HG03460 (cell line): ENCODE results near the gene LIG3.
"Not testable (repeated sequence)": the region's sequence is repeated elsewhere in the genome, so short reads cannot be mapped to it uniquely, and the experiment has no call there.

Experiments used
- ATAC-seq: cut with Tn5 transposase; IDR thresholded peaks from one replicate; pipeline ENCODE4 v1.9.1; 2021; ENCODE audit not compliant: unreplicated experiment

Gene LIG3

DNA sequence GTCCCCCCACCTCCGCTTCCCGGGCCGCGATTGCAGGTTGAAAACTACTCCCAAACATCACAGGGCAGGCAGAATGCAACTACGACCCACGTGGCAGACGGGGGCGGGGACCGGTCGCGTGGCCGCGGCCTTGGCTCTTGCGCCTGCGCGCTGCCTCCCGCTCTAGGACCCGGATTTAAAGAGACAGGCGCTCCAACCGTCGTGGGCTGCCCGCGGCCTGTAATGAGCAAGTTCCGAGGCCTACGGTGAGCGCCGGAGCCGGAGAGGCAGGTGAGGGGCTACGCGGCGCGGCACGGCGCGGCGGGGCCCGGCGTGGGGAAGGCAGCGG is at the start of gene LIG3:
TSS of gene LIG3 (plus strand) at position 160 of the 328 bp plus-strand sequence. CDS start 2,494 bp downstream, outside the sequence.
- peak; percentile 79 for ATAC-seq

DNA sequence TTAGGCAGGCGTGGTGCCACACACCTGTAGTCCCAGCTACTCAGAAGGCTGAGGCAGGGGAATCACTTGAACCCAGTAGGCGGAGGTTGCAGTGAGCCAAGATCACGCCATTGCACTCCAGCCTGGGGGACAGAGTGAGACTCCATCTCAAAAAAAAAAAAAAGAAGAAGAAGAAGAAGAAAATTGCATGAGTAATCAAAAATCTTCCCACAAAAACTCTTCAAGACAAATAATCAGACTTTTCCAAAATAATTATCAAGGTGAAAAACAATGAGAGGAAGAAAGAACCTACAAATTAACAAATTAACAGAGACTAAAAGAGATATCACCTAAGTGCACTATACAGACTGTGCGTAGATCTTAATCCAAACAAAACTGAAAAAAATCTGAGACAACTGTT is 29.5 kb upstream of the LIG3 start:
- ATAC-seq: not testable (repeated sequence)

DNA sequence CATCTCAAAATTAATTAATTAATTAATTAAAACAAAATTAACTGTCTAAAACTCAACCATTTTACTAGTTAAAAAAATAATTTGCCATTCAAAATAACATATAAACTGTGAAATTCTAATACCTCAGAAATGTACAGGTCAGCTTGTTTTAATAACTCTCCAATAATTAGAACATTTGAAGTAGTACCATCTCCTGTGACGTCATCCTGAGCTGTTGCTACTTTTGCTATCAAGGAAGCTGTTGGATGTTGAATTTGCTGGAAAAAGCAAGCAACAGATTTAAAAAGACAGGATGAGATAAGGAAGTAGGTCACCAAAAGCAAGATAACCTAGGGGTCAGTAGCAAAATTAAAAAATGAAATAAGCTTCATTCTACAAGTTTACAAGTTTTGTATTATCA is 21.9 kb upstream of the LIG3 start:
- no peak for ATAC-seq

DNA sequence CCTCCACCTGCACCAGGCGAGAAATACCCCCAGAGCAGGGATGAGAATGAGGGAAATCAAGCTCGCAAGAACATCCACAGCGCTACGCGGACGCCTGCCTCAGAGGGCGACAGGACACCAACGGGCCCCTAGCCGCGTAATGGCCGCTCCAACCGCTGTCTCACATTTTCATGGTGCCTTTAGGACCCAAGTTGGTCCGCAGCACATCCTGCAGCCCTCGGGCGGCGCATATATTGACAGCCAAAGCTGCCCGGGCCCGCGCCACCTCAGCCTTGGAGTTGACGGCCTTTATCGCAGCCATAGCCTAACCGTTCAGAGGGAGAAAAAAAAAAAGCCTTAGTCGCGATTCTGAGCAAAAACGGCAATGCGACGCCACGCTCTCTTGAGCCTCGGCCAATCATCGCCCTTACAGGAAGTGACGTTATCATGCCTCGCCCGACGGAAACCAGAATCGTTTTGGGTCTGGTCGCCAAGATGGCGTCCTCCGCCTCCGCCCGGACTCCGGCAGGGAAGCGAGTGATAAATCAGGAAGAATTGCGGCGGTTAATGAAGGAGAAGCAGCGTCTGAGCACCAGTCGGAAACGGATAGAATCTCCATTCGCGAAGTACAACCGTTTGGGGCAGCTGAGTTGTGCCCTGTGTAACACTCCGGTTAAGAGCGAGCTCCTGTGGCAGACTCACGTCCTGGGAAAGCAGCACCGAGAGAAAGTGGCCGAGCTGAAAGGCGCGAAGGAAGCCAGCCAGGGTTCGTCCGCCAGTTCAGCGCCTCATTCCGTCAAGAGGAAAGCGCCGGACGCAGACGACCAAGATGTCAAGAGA is 19.0 kb upstream of the LIG3 start, which contains the start of the genes CCT6B and ZNF830:
TSS of gene CCT6B (minus strand) at position 368 of the 819 bp plus-strand sequence. CDS start at position 301, 67 bp downstream.
TSS of gene ZNF830 (plus strand) at position 448 of the 819 bp plus-strand sequence. CDS start at position 475, 27 bp downstream.
- ATAC-seq: peak; percentile 94

DNA sequence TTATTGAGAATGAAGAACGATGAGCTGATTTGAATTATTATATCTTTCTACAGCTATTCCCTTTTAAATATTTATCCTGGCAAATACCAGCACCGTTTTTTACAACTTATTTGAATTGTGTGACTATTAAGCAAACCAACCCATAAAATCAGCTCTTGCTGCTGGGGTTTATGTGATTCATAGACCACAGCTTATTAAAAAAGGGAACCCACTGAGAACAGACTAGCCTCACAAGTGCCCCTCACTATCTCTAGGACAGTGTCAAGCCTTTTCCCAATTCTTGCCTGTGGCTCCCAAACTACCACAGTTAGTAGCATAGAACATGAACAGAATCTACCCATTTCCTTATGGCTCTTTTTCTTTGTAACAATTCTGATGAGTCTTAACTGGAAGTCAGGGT is 6.1 kb upstream of the LIG3 start:
- ATAC-seq: no peak

DNA sequence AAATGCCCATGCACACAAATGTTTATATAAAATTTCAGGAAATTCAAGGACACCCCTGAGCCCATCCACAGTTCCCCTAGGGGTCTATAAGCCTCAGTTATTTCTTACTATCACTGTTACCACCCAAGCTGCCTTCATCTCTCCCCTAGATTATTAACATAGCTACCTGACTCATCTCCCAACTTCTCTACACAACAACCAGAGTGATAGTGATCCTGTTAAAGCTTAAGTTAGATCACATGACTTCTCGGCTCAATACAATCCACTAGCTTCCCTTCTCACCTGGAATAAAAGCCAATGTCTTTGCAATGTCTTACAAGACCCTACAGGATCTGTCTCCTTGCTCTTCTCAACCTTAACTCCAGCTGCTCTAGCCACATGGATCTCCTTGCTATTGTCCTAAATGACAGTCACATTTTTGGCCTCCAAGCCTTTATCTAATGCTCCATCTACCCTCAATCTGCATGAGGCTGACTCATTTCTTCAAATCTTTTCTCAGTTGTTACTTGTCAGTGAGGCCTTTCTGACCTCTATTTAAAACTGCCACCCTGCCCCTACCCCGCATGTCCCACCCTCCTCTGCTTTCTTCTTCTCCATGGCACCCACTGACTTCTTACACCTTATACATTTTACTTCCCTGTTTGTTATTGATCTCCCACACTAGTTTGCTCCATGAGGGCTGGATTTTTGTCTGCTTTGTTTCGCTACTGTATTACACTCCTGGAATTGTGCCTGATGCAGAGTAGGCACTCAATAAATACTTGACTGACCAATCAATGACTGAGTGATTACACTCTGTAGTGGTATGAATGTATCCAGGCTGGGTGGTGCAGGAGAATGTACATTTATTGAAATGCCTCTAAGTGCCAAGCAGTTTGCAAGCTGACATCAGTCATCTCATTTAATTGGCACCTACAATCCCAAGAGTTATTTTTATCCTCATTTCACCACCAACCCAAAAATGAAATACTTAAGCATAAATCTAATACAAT is 5.2 kb upstream of the LIG3 start:
- ATAC-seq: no peak

DNA sequence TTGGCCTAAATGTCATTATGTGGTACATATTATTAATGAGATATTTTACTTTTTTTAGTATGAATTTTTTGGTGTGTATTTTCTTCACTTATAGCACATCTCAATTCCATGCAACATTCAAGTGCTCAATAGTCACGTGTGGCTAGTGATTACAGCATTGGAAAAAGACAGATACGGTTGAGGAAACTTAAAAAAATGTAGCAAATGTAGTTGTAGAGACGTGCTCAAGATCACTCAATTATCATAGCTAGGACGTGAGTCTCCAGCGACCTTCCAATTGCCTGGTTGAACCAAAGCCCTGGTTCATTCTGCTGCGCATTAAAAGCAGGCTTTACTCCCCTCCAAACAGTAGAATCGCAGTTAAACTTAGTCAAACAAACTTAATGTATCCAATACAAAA is 1.2 kb upstream of the LIG3 start:
- no peak for ATAC-seq

DNA sequence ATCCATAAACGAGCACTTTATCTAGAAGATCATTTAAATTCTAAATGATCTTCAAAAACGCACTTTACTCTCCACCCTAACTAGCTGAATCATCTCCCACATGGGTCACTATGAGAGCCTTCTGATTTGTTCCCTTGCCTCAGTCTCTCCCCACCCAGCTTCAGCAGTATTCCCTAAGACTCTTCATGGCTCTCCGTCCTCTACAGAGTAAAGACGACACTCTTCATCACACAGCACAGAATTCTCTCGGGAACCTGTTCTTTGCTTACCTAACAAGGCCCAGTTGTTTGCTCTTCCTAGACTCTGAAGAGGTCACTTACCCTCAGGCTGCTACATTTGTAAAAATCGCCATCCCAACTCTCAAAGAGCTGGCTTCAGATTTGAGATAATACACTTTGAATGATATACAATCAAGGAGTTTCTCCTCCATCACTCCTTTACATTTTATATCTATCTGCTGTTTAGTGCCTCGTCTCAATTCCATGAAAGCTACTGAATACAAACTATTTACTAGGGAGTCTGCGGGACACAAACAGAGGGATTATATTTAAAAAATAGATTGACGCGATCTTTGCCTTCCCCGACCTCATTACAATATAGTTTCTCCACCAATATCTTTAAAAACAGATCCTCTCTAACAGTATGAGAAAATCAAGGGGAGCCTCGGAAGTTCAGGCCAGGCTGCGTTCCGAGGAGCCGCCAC is 511 bp upstream of the LIG3 start:
- ATAC-seq: no peak

DNA sequence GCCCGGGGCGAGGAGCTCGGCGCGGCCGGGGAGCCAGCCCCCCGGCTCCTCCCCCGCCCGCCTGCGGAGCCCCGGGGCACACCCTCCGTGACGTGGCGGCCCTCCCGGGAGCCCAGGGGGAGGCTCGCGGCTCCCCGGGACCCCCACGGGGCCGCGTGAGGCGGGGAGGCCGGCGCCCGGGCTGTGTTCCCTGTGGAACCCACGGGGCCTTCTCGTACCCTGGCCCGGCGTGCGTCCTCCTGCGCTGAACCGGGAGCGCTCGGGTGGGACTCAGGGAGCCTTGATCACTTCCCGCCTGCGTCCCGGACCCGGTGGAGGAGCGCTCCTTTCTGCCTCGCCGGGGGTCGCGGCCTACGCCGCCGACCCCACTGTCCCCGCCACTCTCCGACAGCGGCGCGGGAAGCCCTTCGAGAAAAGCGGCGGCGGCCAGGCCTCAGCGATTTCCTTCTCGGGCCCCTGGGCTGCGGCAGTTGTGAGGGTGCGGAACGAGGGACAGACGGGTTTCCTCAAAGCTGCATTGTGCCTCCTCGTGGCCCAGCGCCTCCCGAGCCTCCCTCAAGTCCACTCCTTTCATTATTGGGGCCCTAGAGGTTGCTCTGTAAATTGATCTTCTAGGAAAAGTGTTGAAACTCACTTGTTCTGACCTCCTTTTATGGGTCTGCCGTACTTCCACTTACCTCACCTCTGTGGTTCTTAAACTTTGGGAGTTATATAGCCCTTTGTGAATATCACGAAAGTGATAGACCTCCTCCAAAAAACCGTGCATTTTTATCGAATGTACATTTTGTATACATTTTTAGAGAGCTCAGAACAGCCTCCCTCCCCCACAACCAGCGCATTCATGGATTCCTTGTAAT is 597 bp downstream of the LIG3 start:
- peak; percentile 75 for ATAC-seq

DNA sequence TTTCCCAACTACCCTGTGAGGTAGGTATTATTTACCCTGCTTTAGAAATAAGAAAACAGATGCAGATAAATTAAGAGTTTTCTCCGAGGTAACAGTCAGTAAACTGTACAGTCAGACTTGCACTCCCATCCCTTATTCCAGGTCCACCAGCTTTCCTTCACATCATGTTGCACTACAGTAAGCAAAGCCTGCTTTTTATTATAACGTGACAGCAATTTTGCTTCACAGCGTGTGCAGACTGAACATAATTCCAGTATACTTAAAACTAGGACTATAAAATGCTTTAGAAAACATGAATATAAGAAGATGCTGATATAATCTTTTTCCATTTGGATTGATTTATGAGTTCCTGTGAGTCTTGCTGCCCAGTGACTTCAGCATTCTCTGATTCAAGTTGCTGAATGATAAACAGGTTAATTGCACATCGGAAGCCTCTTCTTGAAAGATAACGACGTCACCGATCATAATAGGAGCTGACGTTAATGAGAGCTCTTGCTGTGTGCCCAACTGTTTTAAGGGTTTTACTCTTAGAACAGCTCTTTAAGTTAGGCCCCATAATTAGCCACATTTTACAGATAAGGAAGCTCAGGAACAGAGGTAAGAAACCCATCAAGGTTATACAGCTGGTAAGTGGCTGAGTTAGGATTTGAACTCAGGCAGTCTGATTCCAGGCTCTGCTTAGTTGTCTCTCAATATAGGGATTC is 1.4 kb downstream of the LIG3 start:
- ATAC-seq: no peak

DNA sequence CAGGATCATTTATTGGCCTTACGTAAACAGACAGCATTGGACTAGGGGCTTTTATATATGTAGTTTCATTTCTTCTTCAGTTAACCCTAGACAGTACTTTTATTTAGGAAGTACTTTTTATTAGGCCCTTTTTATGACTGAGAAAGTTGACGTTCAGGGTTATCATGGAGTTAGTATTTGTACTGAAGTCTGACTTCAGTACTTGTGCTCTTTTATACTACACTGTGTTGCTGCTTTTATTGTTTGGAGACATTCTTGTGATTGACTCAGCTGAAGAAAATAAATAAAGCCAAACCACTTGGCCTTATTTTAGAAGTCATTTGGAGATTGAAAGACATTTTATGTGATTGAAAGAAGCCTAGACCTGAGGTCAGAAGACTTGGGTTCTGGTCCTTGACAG is 6.9 kb downstream of the LIG3 start:
- ATAC-seq: no peak

DNA sequence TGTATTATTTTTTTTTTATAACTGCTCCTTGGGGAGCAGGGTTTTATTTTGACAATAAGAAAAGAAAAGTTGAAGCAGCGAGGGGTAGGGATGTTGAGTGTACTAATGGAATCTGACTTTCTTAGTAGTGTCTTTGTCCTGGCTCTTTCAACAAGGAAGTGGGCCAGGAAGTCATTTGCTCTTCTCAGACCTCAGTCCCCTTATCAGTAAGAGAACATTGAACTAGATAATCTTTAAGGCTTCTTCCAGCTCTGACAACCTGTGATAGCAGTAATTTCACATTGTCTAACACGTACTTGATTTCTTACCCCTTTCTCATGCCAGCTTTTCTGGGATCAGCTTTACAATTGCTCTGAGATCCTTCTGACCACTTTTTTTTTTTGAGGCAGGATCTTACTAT is 8.3 kb downstream of the LIG3 start:
- no peak for ATAC-seq

DNA sequence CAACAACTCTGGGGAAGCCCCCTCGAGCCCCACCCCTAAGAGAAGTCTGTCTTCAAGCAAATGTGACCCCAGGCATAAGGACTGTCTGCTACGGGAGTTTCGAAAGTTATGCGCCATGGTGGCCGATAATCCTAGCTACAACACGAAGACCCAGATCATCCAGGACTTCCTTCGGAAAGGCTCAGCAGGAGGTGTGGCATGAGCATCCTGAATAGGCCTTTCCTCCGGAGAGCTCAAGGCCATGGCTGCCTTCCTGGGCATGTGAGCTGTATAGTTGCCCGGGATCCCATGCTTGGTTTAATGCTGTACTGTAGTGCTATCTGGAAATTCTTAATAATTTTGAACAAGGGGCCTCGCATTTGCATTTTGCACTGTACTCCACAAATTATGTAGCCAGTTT is 9.2 kb downstream of the LIG3 start:
- no peak for ATAC-seq

DNA sequence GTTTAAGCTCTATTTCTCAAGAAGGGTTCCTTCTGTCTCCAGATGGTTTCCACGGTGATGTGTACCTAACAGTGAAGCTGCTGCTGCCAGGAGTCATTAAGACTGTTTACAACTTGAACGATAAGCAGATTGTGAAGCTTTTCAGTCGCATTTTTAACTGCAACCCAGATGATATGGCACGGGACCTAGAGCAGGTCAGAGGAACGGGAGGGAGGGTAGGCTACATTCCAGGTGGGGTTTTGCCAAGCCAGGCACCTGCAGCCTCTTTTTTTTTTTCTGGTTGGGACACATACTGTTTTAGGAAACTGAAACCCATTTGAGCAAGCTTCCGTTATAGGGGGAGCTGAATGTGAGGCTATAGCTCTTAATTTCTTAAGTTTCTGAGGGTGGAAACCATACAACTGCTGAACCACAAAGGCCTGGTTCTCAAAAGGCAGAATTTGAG is 10.6 kb downstream of the LIG3 start:
- no peak for ATAC-seq

DNA sequence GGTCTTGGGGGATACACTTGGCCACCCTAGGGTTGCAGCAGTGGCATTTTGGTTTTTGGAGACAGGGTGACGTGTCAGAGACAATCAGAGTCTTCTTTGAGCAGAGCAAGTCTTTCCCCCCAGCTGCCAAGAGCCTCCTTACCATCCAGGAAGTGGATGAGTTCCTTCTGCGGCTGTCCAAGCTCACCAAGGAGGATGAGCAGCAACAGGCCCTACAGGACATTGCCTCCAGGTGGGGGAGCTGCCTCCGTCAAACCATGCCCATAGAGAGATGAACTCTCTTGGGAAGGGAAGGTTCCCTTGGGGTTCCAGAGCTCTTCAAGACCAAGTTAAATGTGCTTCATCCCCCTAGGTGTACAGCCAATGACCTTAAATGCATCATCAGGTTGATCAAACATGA is 11.3 kb downstream of the LIG3 start:
- no peak for ATAC-seq

DNA sequence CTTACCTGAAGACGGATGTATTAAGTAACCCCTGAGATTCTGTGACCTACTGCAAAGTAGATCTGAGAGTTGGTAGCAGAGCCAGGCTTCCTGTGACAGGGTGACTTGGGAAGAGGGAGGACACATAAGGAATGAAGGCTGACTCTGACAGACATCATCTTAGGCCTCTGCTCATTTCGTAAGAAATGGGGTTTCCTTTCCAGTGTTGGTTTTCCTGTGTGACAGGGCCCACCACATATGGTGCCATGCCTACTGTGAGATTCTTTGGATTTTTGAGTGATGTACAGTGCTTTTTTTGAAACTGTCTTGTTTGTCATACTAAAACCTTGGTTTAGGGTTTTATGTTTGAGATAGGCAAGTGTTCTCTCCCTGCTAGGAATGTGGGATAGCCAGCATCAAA is 12.7 kb downstream of the LIG3 start:
- ATAC-seq: no peak

DNA sequence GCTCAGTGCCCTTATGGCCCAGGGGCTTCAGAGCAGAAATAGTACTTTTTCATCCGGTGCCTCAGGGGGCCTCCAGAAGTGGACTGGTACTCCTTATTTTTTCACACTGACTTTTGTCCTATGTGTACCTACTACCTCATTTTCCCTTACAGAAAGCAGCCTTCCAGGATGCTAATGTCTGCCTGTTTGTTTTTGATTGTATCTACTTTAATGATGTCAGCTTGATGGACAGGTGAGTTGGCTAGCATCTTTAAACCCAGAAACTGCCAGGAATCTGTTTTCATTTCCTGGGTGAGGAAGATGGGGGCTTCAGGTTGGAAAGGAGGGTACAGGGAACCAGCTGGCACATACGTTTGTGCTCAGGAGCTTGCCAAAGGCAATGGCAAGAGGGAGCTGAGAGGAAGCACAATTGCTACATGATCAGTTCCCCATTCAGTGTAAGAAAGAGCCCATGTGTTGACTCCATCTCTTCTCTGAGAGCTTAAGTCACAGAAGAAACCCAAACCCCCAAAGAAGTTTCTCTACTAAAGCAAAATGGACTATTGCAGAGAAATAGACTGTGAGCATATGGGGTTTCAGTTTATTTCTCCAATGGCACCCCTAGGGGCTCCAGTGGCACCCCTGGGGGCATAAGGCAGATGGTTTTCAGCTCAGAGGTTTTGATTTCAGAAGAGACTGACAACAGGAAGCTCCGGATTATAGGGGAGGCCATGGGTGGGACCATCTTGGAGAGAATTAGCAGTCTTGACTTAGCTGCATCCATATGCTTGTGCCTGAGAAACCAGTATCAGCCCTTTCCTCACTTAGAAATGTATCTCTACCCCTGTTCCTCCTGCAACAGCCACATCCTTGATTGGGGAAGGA is 16.3 kb downstream of the LIG3 start:
- ATAC-seq: no peak

DNA sequence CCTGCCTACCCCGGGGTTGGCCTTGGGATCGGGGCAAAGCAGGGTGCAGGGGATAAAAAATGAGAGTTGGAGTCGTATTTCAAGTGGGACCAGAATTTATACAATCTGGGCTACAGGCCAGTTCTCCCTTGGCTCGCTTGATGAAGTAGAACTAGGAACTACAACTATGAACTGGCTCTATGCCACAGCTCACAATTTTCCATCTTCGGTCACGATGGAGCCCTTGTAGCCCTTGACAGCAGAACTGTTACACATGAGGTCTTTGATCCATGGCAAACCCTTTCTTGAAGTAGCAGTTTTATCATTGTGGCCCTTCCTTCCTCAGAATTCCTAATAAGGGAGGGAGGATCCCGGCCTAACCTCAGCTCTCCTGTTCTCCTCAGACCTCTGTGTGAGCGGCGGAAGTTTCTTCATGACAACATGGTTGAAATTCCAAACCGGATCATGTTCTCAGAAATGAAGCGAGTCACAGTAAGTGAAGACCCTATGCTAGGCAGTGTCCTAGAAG is 17.1 kb downstream of the LIG3 start:
- ATAC-seq: no peak
